ENCODE data around the gene PPDPF. TPM values are rescaled to one million over a fixed set of nuclear protein-coding genes. Genes with fewer than 3 reads are reported as not detected.
"Not testable (repeated sequence)": the region's sequence is repeated elsewhere in the genome, so short reads cannot be mapped to it uniquely, and the experiment has no call there.

The PPDPF gene
- total RNA-seq, 1 donor from 2014 or later, result 162 TPM

DNA sequence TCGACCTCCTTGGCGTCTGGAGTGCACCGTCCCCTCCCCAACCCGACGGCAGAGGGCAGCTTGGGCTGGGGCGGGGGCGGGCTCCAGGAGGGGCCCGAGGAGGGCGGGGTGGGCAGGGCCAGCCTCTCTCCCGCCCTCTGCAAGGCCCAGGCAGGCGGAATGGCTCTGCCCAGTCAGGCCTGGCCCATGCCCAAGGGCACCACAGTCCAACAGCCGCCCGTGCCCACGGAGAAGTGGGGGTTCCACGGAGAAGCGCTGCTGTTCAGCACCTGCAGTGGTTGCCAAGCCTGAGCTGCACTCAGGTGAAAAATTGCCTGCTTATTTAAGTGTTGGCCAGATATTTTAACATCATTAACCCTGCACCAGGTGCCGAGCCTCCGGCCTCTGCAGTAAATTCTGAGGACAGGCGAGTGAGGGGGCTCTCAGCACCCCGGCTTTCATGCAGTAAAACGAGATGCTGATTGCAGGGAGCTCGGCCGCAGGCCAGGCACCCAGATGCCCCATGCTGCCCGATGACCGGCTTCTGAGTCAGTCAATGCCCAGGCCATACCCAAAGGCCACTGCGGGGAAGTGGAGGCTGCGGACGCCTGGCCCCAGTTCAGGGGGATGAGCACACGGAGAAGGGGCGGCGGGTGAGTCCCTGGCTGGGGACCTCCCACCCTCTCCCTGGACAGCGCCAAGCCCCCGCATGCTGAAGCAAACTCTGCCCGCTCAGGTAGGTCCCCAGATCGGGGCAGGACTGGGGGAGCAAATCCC lies 27.3 kb downstream of the PPDPF start, which contains the start of gene SRMS:
SRMS (minus strand) TSS at position 25 of the 756 bp plus-strand sequence. CDS start 286 bp downstream, outside the sequence.
- DNase-seq (ENCODE audit: extremely low read depth, low read depth, low spot score), result no peak

- DNase-seq (ENCODE audit: extremely low read depth, low read depth, low spot score), result no peak
Observed at GRCh38 chr20:63548542-63548941, 28.0 kb downstream of the PPDPF start.

GRCh38 chr20:63549019-63549418 lies 28.5 kb downstream of the PPDPF start:
- DNase-seq (ENCODE audit: extremely low read depth, low read depth, low spot score), result no peak

GRCh38 chr20:63549679-63550282 lies 29.2 kb downstream of the PPDPF start:
- no peak for DNase-seq (ENCODE audit: extremely low read depth, low read depth, low spot score)

- DNase-seq (ENCODE audit: extremely low read depth, low read depth, low spot score), result no peak
Observed at GRCh38 chr20:63551068-63551467, 30.5 kb downstream of the PPDPF start.

DNA sequence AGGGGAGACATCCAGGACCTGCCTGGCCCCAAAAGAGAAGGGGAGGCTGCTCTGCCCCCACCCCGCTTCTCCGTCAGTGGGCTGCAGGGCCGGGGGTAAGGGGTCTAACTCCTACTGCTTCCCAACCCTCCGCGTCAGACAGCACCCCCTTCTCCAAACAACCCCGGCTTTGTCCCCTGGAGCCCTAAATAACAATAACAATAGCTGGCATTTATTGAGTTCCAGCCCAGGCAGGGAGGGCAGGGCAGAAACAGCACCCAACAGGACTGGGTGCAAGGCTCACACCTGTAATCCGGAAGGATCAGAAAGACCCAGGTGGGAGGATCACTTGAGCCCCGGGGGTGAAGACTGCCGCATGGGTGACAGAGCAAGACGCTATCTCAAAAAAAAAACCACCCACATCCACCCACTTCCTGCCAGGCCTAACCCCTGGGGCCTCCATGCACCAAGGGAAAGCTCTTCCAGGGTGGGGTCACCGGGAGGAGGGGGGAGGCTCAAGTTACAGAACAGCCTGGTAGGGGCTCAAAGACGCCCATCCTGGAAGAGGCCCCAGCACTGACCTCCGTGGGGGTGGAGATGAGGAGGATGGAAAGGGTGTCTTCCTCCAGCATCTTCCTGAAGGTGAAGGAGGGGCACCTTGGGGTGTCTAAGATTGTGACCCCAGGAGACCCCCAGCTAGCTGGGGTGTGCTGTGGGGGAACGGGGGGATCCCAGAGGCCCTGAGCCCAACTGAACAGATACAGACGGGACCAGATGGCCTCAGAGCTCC lies 32.1 kb downstream of the PPDPF start:
- no peak for DNase-seq (ENCODE audit: extremely low read depth, low read depth, low spot score)

- DNase-seq (ENCODE audit: extremely low read depth, low read depth, low spot score), result peak; percentile 36
Observed at GRCh38 chr20:63553251-63553932, 32.8 kb downstream of the PPDPF start.

GRCh38 chr20:63553933-63554290 lies 33.3 kb downstream of the PPDPF start, which contains the start of gene FNDC11:
Gene FNDC11, plus strand, starts transcription at chr20:63554159. Its CDS starts 1,505 bp downstream, at chr20:63555664.
- no peak for DNase-seq (ENCODE audit: extremely low read depth, low read depth, low spot score)

DNA sequence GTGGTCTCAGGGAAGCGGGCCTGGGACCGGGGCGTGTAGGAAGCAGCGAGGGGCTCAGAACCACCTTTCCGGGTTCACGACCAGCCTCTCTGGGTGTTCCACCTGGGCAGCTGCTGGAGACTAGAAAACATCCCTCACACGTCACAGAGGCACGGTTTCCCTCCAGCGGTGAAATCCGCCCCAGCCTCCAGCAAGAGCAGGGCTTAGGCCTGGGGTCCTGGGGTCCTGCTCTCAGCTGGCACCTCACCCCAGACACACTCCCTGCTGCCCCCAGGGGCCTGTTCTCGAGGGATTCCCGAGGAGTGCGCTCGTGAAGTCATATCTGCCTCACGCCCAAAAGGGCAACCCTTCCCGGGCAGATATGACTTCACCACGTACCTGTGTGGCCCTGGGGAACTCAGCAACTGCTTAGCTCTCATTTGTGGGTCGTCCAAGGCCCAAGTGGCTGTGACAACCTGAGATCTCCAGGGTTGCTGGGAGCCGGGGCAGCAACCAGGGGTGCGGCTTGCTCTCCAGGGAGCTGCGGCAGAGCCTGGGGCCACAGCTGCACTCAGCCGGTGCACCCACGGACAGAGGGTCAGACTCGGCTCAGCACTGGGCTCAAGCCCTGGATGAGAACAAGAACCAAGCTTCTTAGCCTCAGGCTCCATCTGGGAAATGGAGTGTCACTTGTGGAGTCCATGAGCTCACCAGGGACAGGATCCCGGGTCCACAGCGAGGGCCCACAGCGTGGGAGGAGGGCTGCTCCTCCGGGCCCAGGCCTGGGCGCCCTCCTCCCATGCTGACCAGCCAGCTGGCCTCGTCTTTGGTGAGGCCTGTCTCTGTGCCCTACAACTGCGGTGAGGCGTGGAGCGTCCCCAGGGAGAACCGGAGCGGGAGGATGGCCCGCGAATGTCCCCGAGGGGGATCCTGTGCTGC lies 34.1 kb downstream of the PPDPF start:
- no peak for DNase-seq (ENCODE audit: extremely low read depth, low read depth, low spot score)

- no peak for DNase-seq (ENCODE audit: extremely low read depth, low read depth, low spot score)
Observed at GRCh38 chr20:63555661-63556381, 35.3 kb downstream of the PPDPF start.

GRCh38 chr20:63556873-63557478 lies 36.4 kb downstream of the PPDPF start:
- no peak for DNase-seq (ENCODE audit: extremely low read depth, low read depth, low spot score)

DNA sequence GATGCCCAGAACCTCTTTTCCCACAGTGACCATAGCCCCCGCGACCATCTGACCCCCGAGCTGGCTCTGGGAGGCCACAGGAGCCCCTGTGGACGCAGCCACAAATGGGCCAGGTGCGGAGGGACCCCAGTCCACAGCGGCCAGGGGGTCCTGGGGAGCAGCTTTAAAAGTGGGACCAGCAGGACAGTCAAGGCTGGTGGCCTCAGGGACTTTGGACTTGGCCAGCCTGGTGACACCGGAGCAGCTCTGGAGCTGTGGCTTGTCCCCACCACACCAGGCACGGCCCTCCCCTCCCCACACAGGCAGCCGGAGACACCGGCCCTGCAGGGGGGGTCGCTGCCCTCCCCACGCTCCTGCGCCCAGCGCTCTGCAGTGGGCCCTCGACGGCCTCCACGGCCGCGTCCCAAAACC lies 36.9 kb downstream of the PPDPF start:
- no peak for DNase-seq (ENCODE audit: extremely low read depth, low read depth, low spot score)

GRCh38 chr20:63558804-63559484 lies 38.4 kb downstream of the PPDPF start:
- no peak for DNase-seq (ENCODE audit: extremely low read depth, low read depth, low spot score)

- not testable (repeated sequence) for DNase-seq (ENCODE audit: extremely low read depth, low read depth, low spot score)
Observed at GRCh38 chr20:63559485-63560332, 39.1 kb downstream of the PPDPF start.

DNA sequence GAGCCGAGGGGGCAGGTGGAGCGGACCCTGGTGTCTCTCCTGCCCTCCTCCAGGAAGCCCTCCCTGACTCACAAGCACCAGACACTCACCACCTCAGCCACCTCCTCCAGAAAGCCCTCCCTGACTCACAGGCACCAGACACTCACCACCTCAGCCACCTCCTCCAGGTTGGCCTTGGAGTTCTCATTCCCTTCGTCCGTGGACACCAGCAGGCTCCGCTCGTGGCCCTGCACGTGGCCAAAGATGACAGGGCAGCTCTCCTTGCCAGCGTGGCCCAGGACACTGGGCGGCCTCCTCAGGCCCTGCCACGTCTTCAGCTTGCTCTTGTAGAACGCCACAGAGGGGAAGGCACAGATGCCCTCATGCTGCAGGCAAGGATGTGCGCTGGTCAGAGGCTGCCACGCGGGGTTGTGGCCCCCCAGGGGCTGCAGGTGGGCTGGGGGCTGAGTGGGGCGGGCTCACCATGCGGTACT lies 39.8 kb downstream of the PPDPF start:
- DNase-seq (ENCODE audit: extremely low read depth, low read depth, low spot score), result no peak

- no peak for DNase-seq (ENCODE audit: extremely low read depth, low read depth, low spot score)
Observed at GRCh38 chr20:63560856-63561609, 40.5 kb downstream of the PPDPF start.
